ENCODE data around the gene KIAA1755.

GRCh38 chr20:38277691-38278090, 17.2 kb upstream of the KIAA1755 start:
- TF ChIP-seq, protein P1, sequence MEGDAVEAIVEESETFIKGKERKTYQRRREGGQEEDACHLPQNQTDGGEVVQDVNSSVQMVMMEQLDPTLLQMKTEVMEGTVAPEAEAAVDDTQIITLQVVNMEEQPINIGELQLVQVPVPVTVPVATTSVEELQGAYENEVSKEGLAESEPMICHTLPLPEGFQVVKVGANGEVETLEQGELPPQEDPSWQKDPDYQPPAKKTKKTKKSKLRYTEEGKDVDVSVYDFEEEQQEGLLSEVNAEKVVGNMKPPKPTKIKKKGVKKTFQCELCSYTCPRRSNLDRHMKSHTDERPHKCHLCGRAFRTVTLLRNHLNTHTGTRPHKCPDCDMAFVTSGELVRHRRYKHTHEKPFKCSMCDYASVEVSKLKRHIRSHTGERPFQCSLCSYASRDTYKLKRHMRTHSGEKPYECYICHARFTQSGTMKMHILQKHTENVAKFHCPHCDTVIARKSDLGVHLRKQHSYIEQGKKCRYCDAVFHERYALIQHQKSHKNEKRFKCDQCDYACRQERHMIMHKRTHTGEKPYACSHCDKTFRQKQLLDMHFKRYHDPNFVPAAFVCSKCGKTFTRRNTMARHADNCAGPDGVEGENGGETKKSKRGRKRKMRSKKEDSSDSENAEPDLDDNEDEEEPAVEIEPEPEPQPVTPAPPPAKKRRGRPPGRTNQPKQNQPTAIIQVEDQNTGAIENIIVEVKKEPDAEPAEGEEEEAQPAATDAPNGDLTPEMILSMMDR (IDR thresholded peaks at IDR 0.05; ENCODE audit: insufficient read depth, low read length, poor library complexity, severe bottlenecking), result no peak
- no peak for TF ChIP-seq EZH2phosphoT487 (conservative IDR thresholded peaks at IDR 0.05; ENCODE audit: low read length)

All from SU-DHL-6 (cell line).